A673 (cell line): ENCODE data around the gene HERC2.

Experiments
- EZH2 ChIP-seq: fragments of 200-600 bp; sonication (generic); IDR thresholded peaks from 2 replicates; pipeline ENCODE4 v1.6.1; 2017; ENCODE audit warnings: borderline replicate concordance, low read depth, mild to moderate bottlenecking, mixed read lengths, antibody characterized with exemption, low read length; ENCODE audit not compliant: poor library complexity, severe bottlenecking
- TF ChIP-seq, protein P1 (sequence below): fragments of 300-800, 200-600 bp; sonication (generic); conservative IDR thresholded peaks from 2 replicates; pipeline ENCODE4 v1.5.1; 2017; ENCODE audit warnings: low read depth, mild to moderate bottlenecking, antibody characterized with exemption, low read length, moderate library complexity, mixed read lengths

DNA sequence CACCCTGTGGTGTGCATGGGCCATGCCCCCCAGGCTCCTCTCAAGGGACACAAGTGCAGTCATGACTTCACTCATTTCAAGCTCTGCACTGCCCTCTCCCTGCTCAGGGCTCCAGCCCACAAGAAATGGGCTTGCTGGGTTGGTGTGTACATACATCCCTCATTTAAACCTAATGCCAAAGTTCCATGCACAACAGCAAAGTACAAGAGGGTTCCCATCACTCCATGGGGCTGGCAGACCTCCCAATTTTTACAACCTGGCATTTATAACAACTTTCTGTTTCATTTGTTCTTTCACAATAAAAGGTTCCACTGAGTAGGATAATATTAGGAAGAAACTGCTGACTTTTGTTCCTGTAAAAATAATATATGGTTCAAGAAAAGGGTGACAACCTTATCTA is 54.3 kb downstream of the HERC2 start:
- TF ChIP-seq, protein P1, sequence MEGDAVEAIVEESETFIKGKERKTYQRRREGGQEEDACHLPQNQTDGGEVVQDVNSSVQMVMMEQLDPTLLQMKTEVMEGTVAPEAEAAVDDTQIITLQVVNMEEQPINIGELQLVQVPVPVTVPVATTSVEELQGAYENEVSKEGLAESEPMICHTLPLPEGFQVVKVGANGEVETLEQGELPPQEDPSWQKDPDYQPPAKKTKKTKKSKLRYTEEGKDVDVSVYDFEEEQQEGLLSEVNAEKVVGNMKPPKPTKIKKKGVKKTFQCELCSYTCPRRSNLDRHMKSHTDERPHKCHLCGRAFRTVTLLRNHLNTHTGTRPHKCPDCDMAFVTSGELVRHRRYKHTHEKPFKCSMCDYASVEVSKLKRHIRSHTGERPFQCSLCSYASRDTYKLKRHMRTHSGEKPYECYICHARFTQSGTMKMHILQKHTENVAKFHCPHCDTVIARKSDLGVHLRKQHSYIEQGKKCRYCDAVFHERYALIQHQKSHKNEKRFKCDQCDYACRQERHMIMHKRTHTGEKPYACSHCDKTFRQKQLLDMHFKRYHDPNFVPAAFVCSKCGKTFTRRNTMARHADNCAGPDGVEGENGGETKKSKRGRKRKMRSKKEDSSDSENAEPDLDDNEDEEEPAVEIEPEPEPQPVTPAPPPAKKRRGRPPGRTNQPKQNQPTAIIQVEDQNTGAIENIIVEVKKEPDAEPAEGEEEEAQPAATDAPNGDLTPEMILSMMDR, result no peak
- TF ChIP-seq EZH2, result no peak
